DMS153 treated with DMSO at 0.1 percent for 48 hours (cell line): Measurements from ENCODE around the gene SNAP23.

Source experiments
- DNase-seq: peaks from one replicate; lab custom pipeline; 2025; ENCODE audit not compliant: unreplicated experiment; lab: John Stamatoyannopoulos, UW

The SNAP23 gene

DNA sequence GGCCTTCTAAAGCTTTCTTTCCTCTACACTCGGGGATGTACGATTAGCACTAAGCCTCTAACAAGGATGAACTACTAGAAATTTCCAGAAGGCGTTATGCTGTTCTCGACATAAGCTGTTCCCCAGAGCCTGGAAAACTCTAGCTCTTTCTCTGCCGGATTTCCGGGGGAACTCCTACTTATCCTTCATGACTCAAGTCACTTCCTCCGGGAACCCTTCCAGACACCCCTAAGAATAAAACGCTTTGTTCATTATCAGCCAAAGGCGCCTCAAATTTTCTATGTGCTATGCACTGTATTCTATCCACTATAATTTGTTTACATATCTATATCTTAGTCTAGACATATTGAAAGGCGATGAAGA is 455 bp upstream of the SNAP23 start:
- DNase-seq, result no peak

GRCh38 chr15:42498212-42499068 is 3.0 kb downstream of the SNAP23 start:
- no peak for DNase-seq

GRCh38 chr15:42499858-42500609 is 4.6 kb downstream of the SNAP23 start:
- DNase-seq, result no peak

DNA sequence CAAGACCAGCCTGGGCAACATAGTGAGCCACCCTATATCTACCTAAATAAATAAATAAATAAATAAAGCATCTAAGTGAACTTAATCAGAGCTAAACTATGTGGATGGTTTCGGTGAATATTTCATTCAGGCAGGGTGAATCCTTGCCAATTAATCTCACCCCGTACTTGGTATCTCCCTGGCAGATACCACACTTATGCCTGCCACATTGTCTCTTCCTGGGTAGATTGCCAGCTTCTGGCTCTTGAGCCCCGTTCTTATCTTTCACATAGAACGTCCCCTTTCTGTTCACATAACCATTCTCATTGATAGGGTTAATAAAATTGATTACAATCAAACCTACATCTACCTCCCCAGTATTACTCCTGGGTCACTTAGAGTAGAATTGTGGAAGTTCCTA is 7.0 kb downstream of the SNAP23 start:
- no peak for DNase-seq

- DNase-seq, result no peak
These were observed 8.4 kb downstream of the SNAP23 start for GRCh38 chr15:42503825-42504224.

GRCh38 chr15:42504631-42505030 is 9.2 kb downstream of the SNAP23 start:
- DNase-seq, result no peak

DNA sequence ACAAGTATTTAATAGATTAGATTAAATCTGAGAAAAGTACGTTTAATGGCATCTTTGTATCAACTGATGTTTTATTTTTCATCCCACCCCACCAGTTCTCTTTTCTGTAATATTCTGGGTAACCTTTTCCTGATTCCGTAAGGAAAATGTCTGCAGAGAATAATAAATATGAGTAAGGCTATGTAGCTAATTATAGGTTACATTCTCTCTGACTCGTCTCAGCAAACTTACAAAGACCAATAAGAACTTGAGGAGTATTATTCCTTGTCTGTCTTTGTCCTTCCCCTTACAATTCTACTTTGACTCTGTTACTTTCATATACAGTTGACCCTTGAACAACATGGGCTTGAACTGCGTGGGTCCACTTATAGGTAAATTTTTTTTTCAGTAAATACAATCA is 12.1 kb downstream of the SNAP23 start:
- no peak for DNase-seq

DNA sequence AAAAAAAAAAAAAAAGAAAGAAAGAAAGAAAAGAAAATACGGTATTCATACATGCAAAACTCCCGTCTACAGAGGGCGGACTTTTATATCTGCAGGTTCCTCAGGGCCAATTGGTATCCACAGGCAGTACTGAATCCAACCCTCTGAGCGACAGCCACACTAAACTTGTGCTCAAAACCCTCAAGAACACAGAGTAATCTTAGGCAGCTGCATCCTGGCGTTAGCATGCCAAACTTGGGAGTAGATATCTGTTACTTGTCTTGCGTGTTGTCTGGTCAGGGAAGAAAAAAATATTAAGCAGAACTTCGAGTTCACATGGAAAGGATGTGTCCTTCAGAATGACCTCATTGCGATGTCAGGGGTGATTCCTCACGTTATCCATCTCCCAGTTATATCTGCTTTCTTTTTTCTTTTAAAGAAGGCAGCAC is 12.8 kb downstream of the SNAP23 start:
- DNase-seq, result no peak

DNA sequence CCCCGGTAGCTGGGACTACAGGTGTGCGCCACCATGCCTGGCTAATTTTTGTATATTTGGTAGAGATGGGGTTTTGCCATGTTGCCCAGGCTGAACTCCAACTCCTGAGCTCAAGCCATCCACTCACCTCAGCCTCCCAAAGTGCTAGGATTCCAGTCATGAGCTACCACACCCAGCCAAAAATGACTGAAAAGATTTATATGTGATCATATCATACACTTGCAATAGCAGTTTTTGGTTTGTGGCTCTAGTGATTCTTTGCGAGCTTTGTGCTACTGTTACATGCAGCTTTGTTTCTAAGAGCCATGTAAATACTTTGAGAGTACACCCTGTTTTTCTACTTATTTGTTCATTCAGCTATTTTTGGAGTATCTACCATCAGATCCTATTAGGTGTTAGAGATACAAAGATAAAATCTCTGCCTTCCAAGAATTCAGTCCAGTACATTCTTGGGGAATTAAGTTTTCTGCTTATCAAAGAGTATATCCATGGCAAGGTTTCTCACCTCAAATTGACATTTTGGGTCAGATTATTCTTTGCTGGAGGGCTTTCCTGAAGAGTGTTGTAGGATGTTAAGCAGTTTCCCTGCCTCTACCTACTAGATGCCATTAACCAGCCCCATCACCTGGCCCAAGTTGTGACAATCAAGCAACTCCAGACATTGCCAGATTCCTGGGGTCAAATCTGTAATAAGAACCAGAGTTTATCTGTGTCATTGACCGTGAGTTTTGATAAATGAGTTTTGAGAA is 15.0 kb downstream of the SNAP23 start:
- DNase-seq, result no peak

DNA sequence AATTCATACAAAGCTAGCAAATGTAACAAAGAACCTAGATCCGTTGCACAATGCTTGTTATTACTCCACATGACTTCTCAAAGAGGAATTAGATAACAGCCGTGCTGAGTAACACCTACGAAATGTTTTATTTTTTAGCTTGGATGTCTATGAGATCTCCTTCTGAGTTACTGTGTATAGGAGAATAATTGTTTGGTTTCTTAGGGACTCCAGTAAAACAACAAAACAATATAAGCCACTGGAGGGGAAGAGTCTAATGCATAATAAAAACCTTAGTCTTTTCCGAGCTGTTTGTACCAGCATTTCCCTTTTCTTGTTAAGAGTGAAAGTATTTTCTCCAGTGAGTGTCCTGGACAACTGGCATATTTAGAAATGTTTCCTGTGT is 15.6 kb downstream of the SNAP23 start:
- DNase-seq, result no peak

DNA sequence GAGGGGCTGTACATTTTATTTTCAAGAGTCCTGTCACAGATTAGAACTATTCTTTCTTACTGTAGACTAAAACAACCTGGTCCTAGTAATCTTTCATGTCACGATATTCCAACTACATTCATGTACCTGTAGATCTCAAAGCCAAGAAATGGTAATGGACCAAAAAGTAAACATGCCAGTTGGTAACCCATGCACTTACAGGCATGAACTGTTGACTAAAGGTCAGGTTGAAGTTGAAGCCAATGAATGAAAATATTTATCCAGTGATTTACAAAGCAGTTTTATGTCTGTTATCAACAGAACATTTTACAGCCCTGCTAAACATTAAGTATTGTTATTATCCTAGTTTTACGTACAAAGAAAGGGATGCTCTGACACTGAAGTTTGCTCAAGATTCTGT is 27.9 kb downstream of the SNAP23 start:
- DNase-seq, result no peak

GRCh38 chr15:42528970-42529369 is 33.5 kb downstream of the SNAP23 start:
- no peak for DNase-seq

DNA sequence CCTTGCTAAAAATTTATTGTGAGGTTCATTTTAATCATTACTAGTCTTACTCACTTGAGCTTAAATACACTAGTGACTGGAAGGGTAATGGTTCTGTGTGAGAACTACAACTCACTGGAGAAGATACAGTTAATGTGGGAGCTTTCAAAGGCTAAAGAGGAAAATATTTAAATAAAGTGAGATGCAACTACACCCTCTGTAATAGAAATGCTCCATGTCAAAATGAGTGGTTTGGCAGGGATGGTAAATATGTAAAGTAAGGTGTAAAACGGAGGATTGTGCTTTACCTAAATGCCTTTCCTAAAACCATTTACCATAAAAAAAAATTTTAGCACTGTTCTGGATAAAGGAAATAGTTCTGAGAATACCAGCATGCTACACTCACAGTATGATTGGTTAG is 37.8 kb downstream of the SNAP23 start:
- no peak for DNase-seq

DNA sequence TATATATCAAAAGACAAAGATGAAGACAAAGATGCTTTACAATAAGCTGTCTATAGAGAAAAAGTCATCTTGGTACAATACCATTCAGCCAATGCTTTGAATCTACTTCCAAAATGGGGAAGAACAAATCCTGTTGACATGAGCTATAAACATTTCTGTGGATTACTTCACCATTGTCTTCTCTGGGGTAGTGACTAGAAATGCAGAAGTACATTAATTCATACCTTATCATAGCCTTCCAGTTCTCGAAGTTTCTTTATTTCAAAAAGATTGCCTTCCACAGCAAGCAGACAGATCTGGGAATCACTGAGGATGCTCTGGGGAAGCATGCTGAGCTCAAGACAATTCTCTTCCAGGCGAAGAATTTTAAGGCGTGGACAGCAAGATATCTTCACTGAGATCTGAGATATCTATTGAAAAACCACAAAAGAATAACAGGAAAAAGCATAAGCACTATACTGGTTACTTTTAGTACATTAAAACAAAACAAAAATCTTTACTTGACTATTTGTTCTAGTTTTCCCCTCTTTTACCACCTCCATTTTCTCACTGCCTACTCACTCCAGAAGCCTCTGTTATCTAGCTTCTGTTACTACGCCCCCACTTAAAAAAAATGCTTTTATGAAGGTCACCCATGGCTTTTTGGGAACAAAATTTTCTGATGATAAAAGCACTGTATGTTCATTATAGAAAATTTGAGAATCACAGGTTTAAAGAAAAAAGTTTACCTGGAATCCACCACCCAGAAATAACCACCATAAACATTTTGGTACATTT is 49.6 kb downstream of the SNAP23 start:
- no peak for DNase-seq

DNA sequence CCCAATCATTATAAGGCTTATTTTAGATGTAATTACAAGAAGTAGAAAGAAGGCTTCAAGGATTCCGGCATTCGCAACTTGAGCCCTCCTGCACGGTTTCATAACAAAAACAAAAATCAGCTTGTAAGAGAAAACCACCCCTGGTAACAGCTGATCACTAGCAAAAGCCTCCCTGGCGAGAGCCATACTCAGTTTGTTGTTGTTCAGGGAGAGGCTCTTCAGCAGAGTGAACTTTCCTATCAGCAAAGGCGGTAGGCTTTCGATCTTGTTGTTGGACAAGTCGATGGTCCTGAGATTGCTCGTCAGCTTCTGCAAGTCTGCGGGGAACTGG is 52.4 kb downstream of the SNAP23 start:
- DNase-seq, result no peak

- peak; percentile 4 for DNase-seq
These were observed 53.0 kb downstream of the SNAP23 start, which contains the start of the genes HAUS2 and LRRC57 for GRCh38 chr15:42548249-42549031. Gene HAUS2 (plus strand): TSS chr15:42548838. CDS start chr15:42548873, 35 bp downstream. Gene LRRC57 (minus strand): TSS chr15:42548793. CDS start chr15:42548434, 359 bp downstream.

DNA sequence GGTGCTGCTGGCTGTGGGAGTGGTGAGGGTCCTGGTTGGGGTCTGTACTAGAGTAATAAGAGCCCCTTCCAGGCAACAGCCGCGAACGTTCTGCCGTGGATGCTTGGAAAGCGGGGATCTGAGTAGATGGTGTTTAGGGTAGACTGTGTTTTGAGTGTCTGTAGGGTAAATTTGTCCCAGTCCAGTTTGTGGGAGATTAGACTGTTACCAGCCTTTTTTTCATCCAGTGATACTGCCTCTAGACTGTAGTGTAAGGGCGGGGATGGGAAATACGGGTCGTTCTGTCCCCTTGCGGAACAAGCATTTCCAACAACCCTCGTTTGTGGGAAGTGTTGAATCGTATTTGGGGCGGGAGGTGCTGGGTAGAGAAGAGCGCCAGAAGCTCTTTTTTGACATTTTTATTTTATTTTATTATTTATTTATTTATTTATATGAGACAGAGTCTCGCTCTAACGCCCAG is 53.6 kb downstream of the SNAP23 start:
- no peak for DNase-seq

- no peak for DNase-seq
These were observed 54.4 kb downstream of the SNAP23 start for GRCh38 chr15:42549741-42550392.

DNA sequence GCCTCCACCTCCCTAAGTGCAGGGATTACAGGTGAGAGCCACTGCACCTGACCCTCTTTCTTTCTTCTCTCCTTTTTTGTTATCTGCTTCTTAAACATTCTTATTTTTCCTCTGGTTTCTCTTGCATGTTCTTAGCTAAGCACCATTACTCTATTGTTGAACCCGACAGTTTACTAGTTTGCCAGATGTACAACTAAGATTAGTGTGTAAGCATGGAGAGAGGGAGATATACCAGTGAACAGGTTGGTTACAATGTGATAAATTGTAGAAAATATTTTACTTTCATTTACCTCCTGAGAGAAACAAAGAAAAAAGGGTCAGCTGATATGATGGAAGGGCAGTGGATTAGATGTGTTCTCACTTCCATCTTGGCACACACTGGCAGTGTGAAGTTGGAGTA is 58.1 kb downstream of the SNAP23 start:
- DNase-seq, result no peak
